PC-9 (cell line): ENCODE data around the gene MTIF2.

ENCODE experiments used
- EZH2 ChIP-seq: fragments of 200-600 bp; sonication (generic); IDR thresholded peaks from 2 replicates; pipeline ENCODE4 v1.8.0; 2017; ENCODE audit warnings: antibody characterized with exemption, low read depth
- TF ChIP-seq, protein P1 (sequence below): fragments of 200-600 bp; sonication (generic); conservative IDR thresholded peaks from 2 replicates; pipeline ENCODE4 v1.6.1; 2017; ENCODE audit warnings: mixed run types, antibody characterized with exemption, mild to moderate bottlenecking, moderate library complexity

DNA sequence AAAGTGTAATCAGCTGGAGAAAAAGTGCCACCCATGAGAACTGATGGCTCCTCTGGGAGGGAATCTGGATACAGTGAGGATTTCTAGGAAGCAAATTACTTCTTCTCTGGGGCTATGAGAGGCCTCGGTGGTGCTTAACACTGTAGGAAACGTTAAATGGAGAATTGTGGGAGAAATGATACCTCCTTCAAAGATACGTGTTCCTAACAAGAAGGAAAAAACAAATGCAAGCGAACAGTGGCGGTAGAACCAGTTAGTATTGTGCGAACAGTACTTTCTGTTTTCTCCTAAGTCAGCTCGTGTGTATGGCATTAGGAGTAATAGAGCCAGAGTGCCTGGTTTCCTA is 587 bp upstream of the MTIF2 start:
- TF ChIP-seq, protein P1, sequence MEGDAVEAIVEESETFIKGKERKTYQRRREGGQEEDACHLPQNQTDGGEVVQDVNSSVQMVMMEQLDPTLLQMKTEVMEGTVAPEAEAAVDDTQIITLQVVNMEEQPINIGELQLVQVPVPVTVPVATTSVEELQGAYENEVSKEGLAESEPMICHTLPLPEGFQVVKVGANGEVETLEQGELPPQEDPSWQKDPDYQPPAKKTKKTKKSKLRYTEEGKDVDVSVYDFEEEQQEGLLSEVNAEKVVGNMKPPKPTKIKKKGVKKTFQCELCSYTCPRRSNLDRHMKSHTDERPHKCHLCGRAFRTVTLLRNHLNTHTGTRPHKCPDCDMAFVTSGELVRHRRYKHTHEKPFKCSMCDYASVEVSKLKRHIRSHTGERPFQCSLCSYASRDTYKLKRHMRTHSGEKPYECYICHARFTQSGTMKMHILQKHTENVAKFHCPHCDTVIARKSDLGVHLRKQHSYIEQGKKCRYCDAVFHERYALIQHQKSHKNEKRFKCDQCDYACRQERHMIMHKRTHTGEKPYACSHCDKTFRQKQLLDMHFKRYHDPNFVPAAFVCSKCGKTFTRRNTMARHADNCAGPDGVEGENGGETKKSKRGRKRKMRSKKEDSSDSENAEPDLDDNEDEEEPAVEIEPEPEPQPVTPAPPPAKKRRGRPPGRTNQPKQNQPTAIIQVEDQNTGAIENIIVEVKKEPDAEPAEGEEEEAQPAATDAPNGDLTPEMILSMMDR = no peak
- no peak for TF ChIP-seq EZH2
